ENCODE data around the gene TBX2. TPM values are rescaled to one million over a fixed set of nuclear protein-coding genes. Genes with fewer than 3 reads are reported as not detected.

The TBX2 gene
- total and polyA plus RNA-seq, 2 of the 13 experiments (the other 11 are each of a cell fraction or from before 2014, with no cell fraction given): 2.8 to 15.3 TPM

DNA sequence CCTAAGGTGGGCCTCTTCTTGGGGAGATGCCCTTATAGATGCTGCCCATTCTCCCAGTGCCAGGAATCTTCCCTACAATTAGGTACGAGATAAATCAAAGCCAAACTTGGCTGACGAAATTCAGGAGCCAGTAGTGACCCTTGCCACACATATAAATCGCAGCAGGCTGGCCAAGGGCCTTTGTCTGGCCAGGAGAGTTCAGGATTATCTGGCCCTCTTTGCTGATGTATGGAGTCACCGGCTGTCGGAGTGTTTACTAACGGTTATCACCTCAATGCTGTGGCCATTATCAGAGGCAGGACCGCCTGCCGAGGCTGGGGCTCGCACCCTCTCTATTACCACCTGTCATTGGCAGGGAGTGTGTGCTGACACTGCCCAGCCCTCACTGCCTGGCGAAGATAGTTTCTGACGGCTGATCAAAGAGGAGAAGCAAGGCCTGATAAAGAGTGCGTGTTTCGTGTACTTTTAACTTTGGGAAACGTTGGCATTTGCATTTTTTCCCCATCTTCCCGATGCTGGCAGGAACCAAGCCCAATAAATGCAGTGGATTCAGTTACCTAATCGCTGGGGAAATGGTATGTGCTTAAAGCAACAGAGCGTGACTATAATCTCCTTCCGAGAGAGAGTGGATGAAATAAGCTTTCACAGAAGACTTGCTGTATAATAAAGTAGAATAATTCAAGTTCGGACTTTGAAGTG, 32.8 kb upstream of the TBX2 start (continued):
- TF ChIP-seq, protein P1, sequence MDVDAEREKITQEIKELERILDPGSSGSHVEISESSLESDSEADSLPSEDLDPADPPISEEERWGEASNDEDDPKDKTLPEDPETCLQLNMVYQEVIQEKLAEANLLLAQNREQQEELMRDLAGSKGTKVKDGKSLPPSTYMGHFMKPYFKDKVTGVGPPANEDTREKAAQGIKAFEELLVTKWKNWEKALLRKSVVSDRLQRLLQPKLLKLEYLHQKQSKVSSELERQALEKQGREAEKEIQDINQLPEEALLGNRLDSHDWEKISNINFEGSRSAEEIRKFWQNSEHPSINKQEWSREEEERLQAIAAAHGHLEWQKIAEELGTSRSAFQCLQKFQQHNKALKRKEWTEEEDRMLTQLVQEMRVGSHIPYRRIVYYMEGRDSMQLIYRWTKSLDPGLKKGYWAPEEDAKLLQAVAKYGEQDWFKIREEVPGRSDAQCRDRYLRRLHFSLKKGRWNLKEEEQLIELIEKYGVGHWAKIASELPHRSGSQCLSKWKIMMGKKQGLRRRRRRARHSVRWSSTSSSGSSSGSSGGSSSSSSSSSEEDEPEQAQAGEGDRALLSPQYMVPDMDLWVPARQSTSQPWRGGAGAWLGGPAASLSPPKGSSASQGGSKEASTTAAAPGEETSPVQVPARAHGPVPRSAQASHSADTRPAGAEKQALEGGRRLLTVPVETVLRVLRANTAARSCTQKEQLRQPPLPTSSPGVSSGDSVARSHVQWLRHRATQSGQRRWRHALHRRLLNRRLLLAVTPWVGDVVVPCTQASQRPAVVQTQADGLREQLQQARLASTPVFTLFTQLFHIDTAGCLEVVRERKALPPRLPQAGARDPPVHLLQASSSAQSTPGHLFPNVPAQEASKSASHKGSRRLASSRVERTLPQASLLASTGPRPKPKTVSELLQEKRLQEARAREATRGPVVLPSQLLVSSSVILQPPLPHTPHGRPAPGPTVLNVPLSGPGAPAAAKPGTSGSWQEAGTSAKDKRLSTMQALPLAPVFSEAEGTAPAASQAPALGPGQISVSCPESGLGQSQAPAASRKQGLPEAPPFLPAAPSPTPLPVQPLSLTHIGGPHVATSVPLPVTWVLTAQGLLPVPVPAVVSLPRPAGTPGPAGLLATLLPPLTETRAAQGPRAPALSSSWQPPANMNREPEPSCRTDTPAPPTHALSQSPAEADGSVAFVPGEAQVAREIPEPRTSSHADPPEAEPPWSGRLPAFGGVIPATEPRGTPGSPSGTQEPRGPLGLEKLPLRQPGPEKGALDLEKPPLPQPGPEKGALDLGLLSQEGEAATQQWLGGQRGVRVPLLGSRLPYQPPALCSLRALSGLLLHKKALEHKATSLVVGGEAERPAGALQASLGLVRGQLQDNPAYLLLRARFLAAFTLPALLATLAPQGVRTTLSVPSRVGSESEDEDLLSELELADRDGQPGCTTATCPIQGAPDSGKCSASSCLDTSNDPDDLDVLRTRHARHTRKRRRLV (CRISPR knock-in tag; IDR thresholded peaks at IDR 0.05): peak; percentile 70; the same call in 1 of the 2 replicates
- TF ChIP-seq NFATC3 (CRISPR knock-in tag; IDR thresholded peaks at IDR 0.05) (no peak), ZNF331 (CRISPR knock-in tag; IDR thresholded peaks at IDR 0.05) (peak; percentile 63; the same call in 1 of the 2 replicates), HMGA1 (CRISPR knock-in tag; conservative IDR thresholded peaks at IDR 0.05) (no peak; the same call in 1 of the 2 replicates), ELF4 (CRISPR knock-in tag; IDR thresholded peaks at IDR 0.05; ENCODE audit: borderline replicate concordance) (no peak), ZNF615 (CRISPR knock-in tag; IDR thresholded peaks at IDR 0.05; ENCODE audit: borderline replicate concordance) (no peak), ZIK1 (CRISPR knock-in tag; IDR thresholded peaks at IDR 0.05; ENCODE audit: borderline replicate concordance, low read depth) (peak; percentile 55; the same call in 1 of the 2 replicates), FIP1L1 (IDR thresholded peaks at IDR 0.05; ENCODE audit: borderline replicate concordance, insufficient read depth, low read depth, low read length) (no peak), PHF20 (CRISPR knock-in tag; IDR thresholded peaks at IDR 0.05) (no peak), PCBP2 (optimal IDR thresholded peaks at IDR 0.05; ENCODE audit: low read depth, low read length, poor library complexity, severe bottlenecking) (no peak), RFX3 (CRISPR knock-in tag; IDR thresholded peaks at IDR 0.05) (no peak), MTF2 (CRISPR knock-in tag; IDR thresholded peaks at IDR 0.05; ENCODE audit: borderline replicate concordance) (no peak), ELF1 (CRISPR knock-in tag; IDR thresholded peaks at IDR 0.05) (no peak), MIER3 (CRISPR knock-in tag; IDR thresholded peaks at IDR 0.05; ENCODE audit: borderline replicate concordance) (peak; percentile 71; the same call in 1 of the 2 replicates), ZNF354B (CRISPR knock-in tag; IDR thresholded peaks at IDR 0.05) (0 out of 2 replicates have a peak, but pooled peaks have one; percentile 83), ZNF776 (CRISPR knock-in tag; IDR thresholded peaks at IDR 0.05) (peak; percentile 29; the same call in 1 of the 2 replicates), ZC3H13 (CRISPR knock-in tag; IDR thresholded peaks at IDR 0.05) (no peak), SP4 (CRISPR knock-in tag; IDR thresholded peaks at IDR 0.05) (no peak), ZNF660 (CRISPR knock-in tag; IDR thresholded peaks at IDR 0.05; ENCODE audit: borderline replicate concordance, low read depth) (no peak), ZNF678 (CRISPR knock-in tag; IDR thresholded peaks at IDR 0.05) (no peak), FOXP1 (IDR thresholded peaks at IDR 0.05) (no peak), FOXP1 (CRISPR knock-in tag; IDR thresholded peaks at IDR 0.05) (peak; percentile 82)
- TF ChIP-seq, protein P2, sequence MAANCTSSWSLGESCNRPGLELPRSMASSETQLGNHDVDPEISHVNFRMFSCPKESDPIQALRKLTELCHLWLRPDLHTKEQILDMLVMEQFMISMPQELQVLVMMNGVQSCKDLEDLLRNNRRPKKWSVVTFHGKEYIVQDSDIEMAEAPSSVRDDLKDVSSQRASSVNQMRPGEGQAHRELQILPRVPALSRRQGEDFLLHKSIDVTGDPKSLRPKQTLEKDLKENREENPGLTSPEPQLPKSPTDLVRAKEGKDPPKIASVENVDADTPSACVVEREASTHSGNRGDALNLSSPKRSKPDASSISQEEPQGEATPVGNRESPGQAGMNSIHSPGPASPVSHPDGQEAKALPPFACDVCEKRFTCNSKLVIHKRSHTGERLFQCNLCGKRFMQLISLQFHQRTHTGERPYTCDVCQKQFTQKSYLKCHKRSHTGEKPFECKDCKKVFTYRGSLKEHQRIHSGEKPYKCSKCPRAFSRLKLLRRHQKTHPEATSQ (CRISPR knock-in tag; IDR thresholded peaks at IDR 0.05; ENCODE audit: borderline replicate concordance): peak; percentile 41; the same call in 1 of the 2 replicates
- TF ChIP-seq, protein P3, sequence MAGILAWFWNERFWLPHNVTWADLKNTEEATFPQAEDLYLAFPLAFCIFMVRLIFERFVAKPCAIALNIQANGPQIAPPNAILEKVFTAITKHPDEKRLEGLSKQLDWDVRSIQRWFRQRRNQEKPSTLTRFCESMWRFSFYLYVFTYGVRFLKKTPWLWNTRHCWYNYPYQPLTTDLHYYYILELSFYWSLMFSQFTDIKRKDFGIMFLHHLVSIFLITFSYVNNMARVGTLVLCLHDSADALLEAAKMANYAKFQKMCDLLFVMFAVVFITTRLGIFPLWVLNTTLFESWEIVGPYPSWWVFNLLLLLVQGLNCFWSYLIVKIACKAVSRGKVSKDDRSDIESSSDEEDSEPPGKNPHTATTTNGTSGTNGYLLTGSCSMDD (CRISPR knock-in tag; IDR thresholded peaks at IDR 0.05): no peak
